Stomach (tissue), 9 donors: ENCODE results near the gene JAK1. TPM values are rescaled to one million over a fixed set of nuclear protein-coding genes. Genes with fewer than 3 reads are reported as not detected.

Source experiments
- DNase-seq, 2 donors: peaks; one replicate each; pipeline versions ENCODE4 v3.0.0 to v3.0.0-alpha.2; 2013 to 2019
- H3K27ac ChIP-seq, 5 donors: fragments of 200-600 bp in 4 of 5; sonication (generic) in 4 of 5; one replicate each; pipeline ENCODE4 v1.5.1; 2013 to 2019; ENCODE audit warnings: mild to moderate bottlenecking in 1 of 5, moderate library complexity in 1 of 5
- H3K27me3 ChIP-seq, 3 donors: fragments of 200-600 bp; sonication (generic); one replicate each; pipeline ENCODE4 v1.5.1; 2017 to 2019; ENCODE audit warnings: mixed run types in 1 of 3
- H3K36me3 ChIP-seq, 4 donors: fragments of 200-600 bp; sonication (generic); 1 replicate in 3 of 4; 2 replicates in 1 of 4; pipeline ENCODE4 v1.5.1; 2016 to 2019
- H3K4me1 ChIP-seq, 4 donors: fragments of 200-600 bp; sonication (generic); one replicate each; pipeline ENCODE4 v1.5.1; 2016 to 2019
- H3K4me3 ChIP-seq, 4 donors: fragments of 200-600 bp; sonication (generic) in 3 of 4; one replicate each; pipeline ENCODE4 v1.5.1; 2016 to 2019; ENCODE audit warnings: mild to moderate bottlenecking in 1 of 4
- H3K9me3 ChIP-seq, 4 donors: fragments of 200-600 bp; sonication (generic); one replicate each; pipeline ENCODE4 v1.5.1; 2016 to 2019
- CTCF ChIP-seq, 7 experiments: fragments of 450-650 bp in 4 of 7; fragments of 200-600 bp in 3 of 7; sonication (generic) in 3 of 7; IDR thresholded peaks; one replicate each; pipeline ENCODE4 v1.5.1; 2016 to 2019; ENCODE audit warnings: antibody characterized with exemption in 7 of 7, control low read depth in 2 of 7, mild to moderate bottlenecking in 1 of 7
- EP300 ChIP-seq: sonication (generic); formaldehyde crosslinking; IDR thresholded peaks from one replicate; pipeline ENCODE4 v1.6.1; 2017; ENCODE audit warnings: antibody characterized with exemption
- POLR2A ChIP-seq, 4 donors: fragments of 450-650 bp; IDR thresholded peaks; one replicate each; pipeline ENCODE4 v1.6.1; 2016; ENCODE audit warnings: antibody characterized with exemption in 4 of 4, control low read depth in 2 of 4, mild to moderate bottlenecking in 1 of 4, moderate library complexity in 1 of 4
- POLR2AphosphoS5 ChIP-seq, 3 donors: sonication (generic); formaldehyde crosslinking; IDR thresholded peaks; one replicate each; pipeline ENCODE4 v1.6.1; 2016; ENCODE audit warnings: antibody characterized with exemption in 3 of 3
- WGBS, 5 donors: extraction: QIAGEN DNeasy Blood & Tissue Kit in 3 of 5; methylation state at CpG; one replicate each; pipeline versions ENCODE4 v1.1.5 to v1.1.7; 2013 to 2018; 5-methylcytosine and 5-hydroxymethylcytosine counted together
- intact Hi-C: fragments of 100-400 bp; cut with DNase I; formaldehyde crosslinking; loops from one replicate; pipeline ENCODE4 v1.15.1; 2023; ENCODE audit warnings: low total_unique reads
- polyA plus RNA-seq, 3 donors: library from polyadenylated mRNA; stranded (reverse); fragments of 200-250 nt; gene quantifications; one replicate each; pipeline ENCODE4 v1.2.3, GENCODE V29; 2013
- total RNA-seq, 5 donors: library from RNA; depleted of rRNA; stranded (reverse); fragments of >200 nt; gene quantifications; one replicate each; pipeline versions ENCODE4 v1.1.0 to v1.2.3, GENCODE V29; 2014 to 2016
- donor health status: healthy with polysubstance abuse.
- donor health status: Bipolar disorder and iron deficiency.
- donor health status: healthy.

Gene JAK1
- total and polyA plus RNA-seq, 8 donors = 21.3 to 149 (median 77.7) TPM

- TF ChIP-seq CTCF (IDR thresholded peaks at IDR 0.05) = no peak
- no peak for TF ChIP-seq POLR2AphosphoS5 (IDR thresholded peaks at IDR 0.05)
- TF ChIP-seq EP300 = no peak
- no peak for TF ChIP-seq POLR2A (IDR thresholded peaks at IDR 0.05)
- no peak for DNase-seq
- no peaks in the 10 kb centered on the region for H3K9me3 ChIP-seq
- no peak overlapping the region for H3K27ac ChIP-seq
- 94 to 98% (median 95%) methylated on average over 9 of the region's 9 CpGs for WGBS, 5 donors
- peaks cover 42 to 100% (median 94%) of the 10 kb centered on the region in 4 donors for H3K36me3 ChIP-seq
- H3K4me1 ChIP-seq = peaks cover 0 to 8% (median 0%) of the 10 kb centered on the region in 4 donors
- intact Hi-C loops = no loop called here
- H3K27me3 ChIP-seq = no peaks in the 10 kb centered on the region
- H3K4me3 ChIP-seq = no peak overlapping the region
Observed at GRCh38 chr1:64873576-64873975, 92.8 kb downstream of the JAK1 start.

GRCh38 chr1:64872067-64872466, 94.3 kb downstream of the JAK1 start:
- no peak overlapping the region for H3K27ac ChIP-seq
- 93 to 100% (median 100%) methylated on average over 1 of the region's 1 CpG for WGBS, 5 donors
- H3K4me3 ChIP-seq = no peak overlapping the region
- DNase-seq = no peak
- H3K4me1 ChIP-seq = peaks cover 0 to 8% (median 0%) of the 10 kb centered on the region in 4 donors
- H3K9me3 ChIP-seq = no peaks in the 10 kb centered on the region
- intact Hi-C loops = no loop called here
- TF ChIP-seq POLR2A (IDR thresholded peaks at IDR 0.05) (no peak), EP300 (no peak), POLR2AphosphoS5 (IDR thresholded peaks at IDR 0.05) (no peak), CTCF (IDR thresholded peaks at IDR 0.05) (no peak)
- no peaks in the 10 kb centered on the region for H3K27me3 ChIP-seq
- H3K36me3 ChIP-seq = peaks cover 51 to 100% (median 96%) of the 10 kb centered on the region in 4 donors

GRCh38 chr1:64871256-64871655, 95.1 kb downstream of the JAK1 start:
- 91 to 96% (median 93%) methylated on average over 8 of the region's 8 CpGs for WGBS, 5 donors
- intact Hi-C loops = no loop called here
- Histone ChIP-seq H3K36me3 (peaks cover 51 to 100% (median 97%) of the 10 kb centered on the region in 4 donors), H3K27me3 (no peaks in the 10 kb centered on the region), H3K9me3 (no peaks in the 10 kb centered on the region), H3K4me1 (peaks cover 0 to 8% (median 0%) of the 10 kb centered on the region in 4 donors), H3K4me3 (no peak overlapping the region), H3K27ac (no peak overlapping the region)
- TF ChIP-seq CTCF (IDR thresholded peaks at IDR 0.05) = no peak
- TF ChIP-seq POLR2AphosphoS5 (IDR thresholded peaks at IDR 0.05) = no peak
- TF ChIP-seq EP300 = no peak
- TF ChIP-seq POLR2A (IDR thresholded peaks at IDR 0.05) = no peak
- no peak for DNase-seq

- no peak for TF ChIP-seq POLR2AphosphoS5 (IDR thresholded peaks at IDR 0.05)
- TF ChIP-seq EP300 = no peak
- no peak for TF ChIP-seq CTCF (IDR thresholded peaks at IDR 0.05)
- TF ChIP-seq POLR2A (IDR thresholded peaks at IDR 0.05) = no peak
- no peak for DNase-seq
- intact Hi-C loops = no loop called here
- no peak overlapping the region for H3K4me3 ChIP-seq
- no peak overlapping the region for H3K27ac ChIP-seq
- H3K4me1 ChIP-seq = peaks cover 0 to 20% (median 5%) of the 10 kb centered on the region in 4 donors
- 68 to 100% (median 93%) methylated on average over 1 of the region's 1 CpG for WGBS, 5 donors
- no peaks in the 10 kb centered on the region for H3K9me3 ChIP-seq
- no peaks in the 10 kb centered on the region for H3K27me3 ChIP-seq
- peaks cover 35 to 98% (median 90%) of the 10 kb centered on the region in 4 donors for H3K36me3 ChIP-seq
Observed at GRCh38 chr1:64867266-64867665, 99.1 kb downstream of the JAK1 start.
